Endometrium (tissue), 2 donors: ENCODE results near the gene GCNA.
"Not testable (repeated sequence)": the region's sequence is repeated elsewhere in the genome, so short reads cannot be mapped to it uniquely, and the experiment has no call there.

Source experiments
- FAIRE-seq: peaks from 2 replicates; lab custom pipeline; 2012; peaks lifted over from hg19 to GRCh38; lab: Jason Lieb, UNC
- donor health status: control.
- donor health status: control.

Gene GCNA

DNA sequence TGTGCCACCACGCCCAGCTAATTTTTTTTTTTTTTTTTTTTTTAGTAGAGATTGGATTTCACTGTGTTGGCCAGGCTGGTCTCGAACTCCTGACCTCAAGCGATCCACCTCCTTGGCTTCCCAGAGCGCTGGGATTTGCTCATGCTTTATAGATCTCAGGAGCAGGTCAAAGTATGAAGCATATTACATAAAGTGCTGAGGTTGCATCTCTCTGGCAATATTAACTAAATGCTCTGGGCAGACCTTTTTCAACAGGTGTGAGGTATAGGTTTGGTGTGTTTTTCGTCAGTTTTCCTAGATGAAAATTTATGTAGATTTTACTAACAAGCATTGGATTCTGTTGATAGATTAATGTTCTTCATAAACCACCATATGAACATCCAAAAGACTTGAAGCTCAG, 19.3 kb upstream of the GCNA start:
- FAIRE-seq: no peak

GRCh38 chrX:71559773-71560172, 18.5 kb upstream of the GCNA start:
- FAIRE-seq: not testable (repeated sequence)

- no peak for FAIRE-seq
Measured at GRCh38 chrX:71563921-71564320, 14.3 kb upstream of the GCNA start.

DNA sequence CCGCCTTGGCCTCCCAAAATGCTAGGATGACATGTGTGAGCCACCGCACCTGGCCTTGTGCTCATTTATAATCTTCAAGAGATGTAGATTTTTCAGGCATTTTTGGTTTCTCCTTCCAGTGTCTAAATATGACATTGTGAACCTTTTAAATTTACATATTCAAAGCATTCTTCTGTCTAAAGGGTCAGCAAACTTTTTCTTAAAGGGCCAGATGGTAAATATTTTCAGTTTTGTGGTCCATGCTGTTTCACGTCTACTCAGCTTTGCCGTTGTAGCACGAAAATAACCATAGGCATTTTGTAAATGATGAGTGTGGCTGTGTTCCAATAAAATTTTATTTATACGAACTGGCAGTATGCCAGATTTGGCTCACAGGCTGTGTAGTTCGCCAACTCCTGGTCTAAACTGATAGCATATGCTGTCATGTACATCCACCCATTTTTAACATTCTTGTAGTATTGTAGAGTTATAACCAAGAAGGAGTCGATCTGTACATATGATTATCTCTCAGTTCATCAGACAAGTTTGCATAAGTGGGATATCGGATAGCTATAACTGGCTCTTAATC, 12.7 kb upstream of the GCNA start:
- FAIRE-seq: no peak

- not testable (repeated sequence) for FAIRE-seq
Measured at GRCh38 chrX:71571390-71571789, 6.8 kb upstream of the GCNA start.

- no peak for FAIRE-seq
Measured at GRCh38 chrX:71573590-71573989, 4.6 kb upstream of the GCNA start.

- no peak for FAIRE-seq
Measured at GRCh38 chrX:71577682-71578081, 555 bp upstream of the GCNA start.

GRCh38 chrX:71579136-71579989, 1.1 kb downstream of the GCNA start:
- no peak for FAIRE-seq

DNA sequence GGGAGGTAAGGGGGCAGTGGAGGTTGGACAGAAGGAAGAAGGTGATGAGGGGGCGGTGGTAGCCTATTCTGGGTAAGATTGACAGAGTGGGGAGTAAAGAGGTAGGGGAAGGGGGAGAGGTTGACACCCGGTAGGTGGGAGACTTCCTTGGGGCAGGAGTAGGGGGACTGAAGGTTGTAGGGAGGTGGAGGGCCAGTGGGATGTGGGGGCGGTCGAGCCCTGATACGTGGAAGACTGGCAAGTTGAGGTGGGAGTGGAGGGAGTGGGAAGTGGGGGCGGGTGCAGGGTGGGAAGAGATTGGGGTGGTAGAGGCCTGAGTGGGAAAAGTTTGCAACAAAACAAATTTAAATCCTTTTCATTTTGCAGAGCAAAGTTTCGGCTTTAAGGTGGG, 1.7 kb downstream of the GCNA start:
- FAIRE-seq: no peak

- no peak for FAIRE-seq
Measured at GRCh38 chrX:71581210-71581609, 3.0 kb downstream of the GCNA start.

DNA sequence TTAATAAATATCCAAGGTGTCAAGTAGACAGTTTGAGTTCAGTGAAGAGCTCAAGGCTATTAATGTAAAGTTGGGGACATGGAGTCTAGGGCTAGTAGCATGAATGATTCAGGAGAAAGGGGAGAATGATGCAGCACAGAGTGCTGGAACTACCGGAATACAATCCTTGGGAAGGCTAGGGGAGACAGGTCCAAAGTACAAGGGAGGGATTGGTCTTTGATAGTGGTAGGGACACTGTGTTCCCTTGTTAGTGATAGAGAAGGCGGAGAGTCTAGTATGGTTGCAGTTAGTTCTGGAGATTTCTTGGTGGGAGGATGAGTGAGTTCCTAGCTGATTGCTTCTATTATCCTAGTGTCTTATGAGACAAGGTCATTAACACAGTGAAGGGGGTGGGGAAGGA, 8.7 kb downstream of the GCNA start:
- FAIRE-seq: no peak

- not testable (repeated sequence) for FAIRE-seq
Measured at GRCh38 chrX:71593210-71593609, 15.0 kb downstream of the GCNA start.

GRCh38 chrX:71599965-71600364, 21.7 kb downstream of the GCNA start:
- no peak for FAIRE-seq

DNA sequence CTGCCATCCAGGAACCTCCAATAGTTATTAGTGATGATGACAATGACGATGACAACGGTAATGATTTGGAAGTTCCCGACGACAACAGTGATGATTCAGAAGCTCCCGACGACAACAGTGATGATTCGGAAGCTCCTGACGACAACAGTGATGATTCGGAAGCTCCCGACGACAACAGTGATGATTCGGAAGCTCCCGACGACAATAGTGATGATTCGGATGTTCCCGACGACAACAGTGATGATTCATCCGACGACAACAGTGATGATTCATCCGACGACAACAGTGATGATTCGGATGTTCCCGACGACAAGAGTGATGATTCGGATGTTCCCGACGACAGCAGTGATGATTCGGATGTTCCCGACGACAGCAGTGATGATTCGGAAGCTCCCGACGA, 25.4 kb downstream of the GCNA start:
- FAIRE-seq: no peak

- FAIRE-seq: no peak
Measured at GRCh38 chrX:71604141-71604540, 25.9 kb downstream of the GCNA start.

DNA sequence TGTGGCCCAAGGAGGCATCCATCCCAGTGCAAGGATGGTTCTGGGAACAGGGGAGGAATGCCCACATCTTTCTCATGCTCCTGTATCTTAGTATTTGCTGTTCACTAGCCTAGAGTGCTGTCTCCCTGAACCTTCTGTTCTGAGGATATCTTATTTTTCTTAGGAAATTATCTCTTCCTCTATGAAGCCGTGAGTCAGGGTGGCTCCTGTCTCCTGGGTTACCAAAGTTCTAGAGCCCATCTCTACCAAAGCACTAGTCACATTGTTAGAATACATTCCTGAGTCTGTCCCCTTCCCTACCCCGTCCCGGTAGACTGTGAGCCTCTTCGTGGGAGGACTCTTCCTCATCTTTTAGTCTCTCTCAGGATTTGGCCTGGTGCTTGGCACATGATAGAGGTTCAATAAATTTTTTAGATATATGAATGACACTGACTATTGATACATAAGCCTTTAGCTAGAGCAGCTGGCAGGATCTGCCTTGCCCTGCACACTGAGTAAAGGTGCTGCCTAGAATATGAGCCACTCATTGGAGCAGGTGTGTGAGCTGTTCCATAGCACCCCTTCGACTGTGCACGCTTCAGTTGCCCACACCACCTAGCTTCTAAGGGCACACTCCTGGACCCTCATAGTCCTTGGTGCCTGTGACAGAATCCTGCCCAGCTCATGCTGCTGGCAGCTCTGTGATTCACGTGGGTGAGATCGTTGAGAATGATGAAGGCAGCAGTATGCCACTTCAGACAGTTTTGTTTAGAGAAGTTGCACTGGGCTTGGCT, 26.7 kb downstream of the GCNA start:
- no peak for FAIRE-seq

DNA sequence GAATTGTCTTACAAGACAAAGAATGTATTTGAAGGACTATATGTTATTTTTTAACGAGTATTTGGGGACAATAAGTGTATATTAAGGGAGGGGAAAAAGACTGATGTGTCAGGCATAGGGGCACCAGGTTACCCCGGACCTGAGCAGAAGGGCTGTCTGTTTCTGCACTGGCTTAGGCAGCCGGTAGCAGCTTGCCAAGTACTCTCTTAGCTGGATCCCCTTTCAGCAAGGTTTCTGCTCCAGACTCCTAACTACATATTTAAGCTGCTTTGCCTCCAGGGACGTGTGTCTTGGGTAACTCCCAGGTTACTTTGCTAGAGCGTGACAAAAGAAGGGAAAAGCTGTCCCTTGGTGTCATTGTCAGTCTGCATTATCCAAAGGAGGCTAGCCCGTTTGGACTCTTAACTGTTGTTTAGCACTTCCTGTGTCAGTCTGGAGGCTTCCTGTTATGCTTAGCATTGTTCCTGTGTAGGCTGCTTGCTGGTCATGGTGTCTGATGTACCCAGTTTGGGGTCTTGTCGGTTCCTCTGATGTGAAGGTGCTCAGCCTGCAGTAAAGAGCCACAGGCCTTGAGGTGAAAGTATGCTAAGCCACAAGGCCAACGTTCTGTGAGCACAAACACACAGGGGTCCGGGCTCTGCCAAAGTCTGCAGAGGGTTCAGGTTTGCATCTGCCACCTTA, 28.4 kb downstream of the GCNA start:
- FAIRE-seq: no peak

- FAIRE-seq: no peak
Measured at GRCh38 chrX:71607488-71607887, 29.3 kb downstream of the GCNA start.

DNA sequence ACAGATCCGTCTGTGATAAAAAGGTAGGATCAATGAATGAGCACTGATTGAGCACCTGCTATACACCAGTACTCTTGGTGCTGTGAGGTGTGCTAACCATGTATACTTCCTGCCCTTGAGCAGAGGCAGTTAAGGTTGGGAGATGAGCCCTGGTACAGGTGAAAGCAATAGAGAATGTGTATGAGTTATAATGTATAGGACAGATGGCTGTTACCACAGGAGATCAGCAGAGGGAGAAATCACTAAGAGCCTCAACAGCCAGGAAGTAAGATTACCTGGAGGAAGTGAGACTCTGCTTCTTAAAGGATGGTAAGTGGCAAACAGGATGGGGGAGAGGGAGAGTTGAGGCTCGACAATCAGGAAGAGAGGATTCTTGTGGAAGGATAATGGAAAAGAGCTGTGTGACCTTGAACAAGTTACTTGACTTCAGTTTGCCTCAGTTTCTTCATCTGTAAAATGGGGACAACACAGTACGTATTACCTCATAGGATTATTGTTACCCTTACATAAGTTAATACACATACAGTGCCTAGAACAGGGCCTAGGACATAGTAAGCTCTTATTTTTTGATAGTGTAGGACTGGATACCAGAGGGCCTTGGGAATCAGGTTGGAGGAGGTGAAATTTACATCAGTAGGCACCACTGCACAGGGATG, 31.0 kb downstream of the GCNA start:
- no peak for FAIRE-seq

GRCh38 chrX:71611736-71612135, 33.5 kb downstream of the GCNA start:
- FAIRE-seq: not testable (repeated sequence)

DNA sequence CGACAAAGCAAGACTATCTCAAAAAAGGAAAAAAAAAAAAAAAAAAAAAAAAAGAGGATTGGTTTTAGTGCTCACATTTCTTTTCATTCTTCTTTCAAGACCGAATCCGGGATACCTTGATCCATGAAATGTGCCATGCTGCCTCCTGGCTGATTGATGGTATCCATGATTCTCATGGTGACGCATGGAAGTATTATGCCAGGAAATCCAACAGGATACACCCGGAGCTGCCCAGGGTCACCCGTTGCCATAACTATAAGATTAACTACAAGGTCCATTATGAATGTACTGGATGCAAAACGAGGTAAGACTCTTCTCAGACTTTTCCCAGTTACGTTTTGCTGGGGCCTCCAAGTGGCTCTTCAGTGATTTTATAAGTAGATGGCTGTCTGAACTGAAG, 34.0 kb downstream of the GCNA start:
- no peak for FAIRE-seq

- no peak for FAIRE-seq
Measured at GRCh38 chrX:71615056-71615455, 36.8 kb downstream of the GCNA start.
